Stimulated activated CD4-positive, alpha-beta T cell treated with anti-CD3 and anti-CD28 coated beads, Interleukin-12 subunit alpha, Interleukin-12 subunit beta, amount 100 ng/mL, for 24 hours (primary cell): ENCODE results near the gene XPNPEP1.
"Not testable (repeated sequence)": the region's sequence is repeated elsewhere in the genome, so short reads cannot be mapped to it uniquely, and the experiment has no call there.

Source experiments
- DNase-seq, 2 experiments: peaks; one replicate each; pipeline ENCODE4 v3.0.0-alpha.2; 2020; ENCODE audit warnings: low read depth in 2 of 2

Gene XPNPEP1

DNA sequence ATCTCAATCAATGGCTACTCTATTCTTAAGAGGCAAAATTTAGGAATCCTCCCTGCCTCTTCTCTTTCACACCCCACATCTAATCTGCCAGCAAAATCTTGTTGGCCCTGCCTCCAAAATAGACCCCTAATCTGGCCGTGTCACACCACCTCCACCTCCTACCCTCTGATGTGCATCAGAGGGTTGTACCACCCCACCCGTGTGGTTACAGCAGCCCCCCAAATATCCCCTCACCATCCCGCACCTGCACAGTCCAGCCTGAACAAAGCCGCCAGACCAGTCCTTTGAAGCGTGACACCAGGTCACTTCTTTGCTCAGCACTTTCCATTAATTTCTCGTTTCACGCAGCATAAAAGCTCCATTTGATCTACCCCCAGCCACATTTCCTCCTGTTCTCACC, 776 bp upstream of the XPNPEP1 start:
- no peak for DNase-seq

DNA sequence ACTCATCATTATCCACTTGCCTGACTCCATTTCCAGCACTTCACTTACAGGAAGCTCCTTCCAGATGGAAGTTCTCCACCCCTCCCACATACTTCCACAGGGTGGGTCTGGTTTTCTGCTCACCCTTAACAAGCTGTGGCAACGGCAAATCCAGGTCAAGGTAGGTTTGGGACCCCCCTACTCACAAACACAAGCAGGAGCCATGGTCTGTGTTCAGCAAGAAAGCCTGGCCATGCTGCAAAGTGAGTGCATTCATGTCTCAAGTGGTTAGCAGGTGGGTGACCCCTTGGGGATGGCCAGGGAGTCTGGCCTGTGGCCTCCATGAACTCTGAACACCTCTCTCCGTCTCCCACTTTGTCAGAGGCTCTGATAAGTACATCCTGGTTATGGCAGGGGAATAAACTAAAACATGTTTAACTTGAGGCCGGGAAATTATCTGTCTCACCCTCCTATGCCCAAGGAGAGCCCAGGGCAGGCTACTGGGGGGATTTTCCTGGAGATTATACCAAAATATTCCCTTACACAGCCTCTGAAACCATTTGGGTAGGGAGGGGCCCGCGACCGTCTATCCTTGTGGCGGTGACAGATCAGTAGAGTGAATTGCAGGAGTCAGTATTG, 844 bp downstream of the XPNPEP1 start:
- no peak for DNase-seq

DNA sequence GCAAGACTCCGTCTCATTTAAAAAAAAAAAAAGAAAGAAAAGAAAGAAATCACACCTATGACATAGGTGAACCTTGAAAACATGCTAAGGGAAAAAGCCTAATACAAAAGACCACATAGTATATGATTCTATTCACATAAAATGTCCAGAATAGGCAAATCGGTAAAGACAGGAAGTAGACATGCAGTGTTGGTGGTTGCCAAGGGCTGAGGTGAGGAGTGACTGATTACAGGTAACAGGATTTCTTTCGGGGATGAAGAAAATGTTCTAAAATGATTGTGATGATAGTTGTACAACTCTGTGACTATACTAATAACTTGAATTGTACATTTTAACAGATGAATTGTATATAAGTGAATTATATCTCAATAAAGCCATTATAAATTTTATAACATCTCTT, 3.3 kb downstream of the XPNPEP1 start:
- no peak for DNase-seq

DNA sequence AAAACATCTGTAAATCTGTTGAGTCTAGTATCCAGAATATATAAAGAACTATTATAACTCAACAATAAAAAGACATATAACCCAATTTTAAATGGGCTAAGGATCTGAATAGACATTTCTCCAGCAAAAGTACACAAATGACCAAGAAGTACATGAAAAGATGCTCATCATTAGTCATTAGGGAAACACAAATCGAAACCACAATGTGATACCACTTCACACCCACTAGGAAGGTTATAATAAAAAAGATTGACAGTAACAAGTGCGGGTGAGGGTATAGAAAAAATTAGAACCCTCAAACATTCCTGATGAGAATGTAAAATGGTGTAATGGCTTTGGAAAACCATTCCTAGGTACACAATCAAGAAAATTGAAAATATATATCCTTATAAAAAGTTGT, 4.1 kb downstream of the XPNPEP1 start:
- DNase-seq, result no peak

DNA sequence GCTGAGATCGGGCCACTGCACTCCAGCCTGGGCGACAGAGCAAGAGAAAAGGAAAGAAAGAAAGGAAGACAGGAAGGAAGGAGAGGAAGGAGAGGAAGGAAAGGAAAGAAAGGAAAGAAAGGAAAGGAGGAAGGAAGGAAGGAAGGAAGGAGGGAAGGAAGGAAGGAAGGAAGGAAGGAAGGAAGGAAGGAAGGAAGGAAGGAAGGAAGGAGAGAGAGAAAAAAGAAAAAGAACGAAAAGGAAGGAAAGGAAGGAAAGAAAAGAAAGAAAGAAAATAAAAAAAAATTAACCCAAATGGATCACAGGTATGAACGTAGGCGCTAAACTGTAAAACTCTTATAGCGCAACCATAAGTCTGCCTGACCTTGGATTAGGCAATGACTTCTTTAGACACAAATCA, 4.6 kb downstream of the XPNPEP1 start:
- not testable (repeated sequence) for DNase-seq

DNA sequence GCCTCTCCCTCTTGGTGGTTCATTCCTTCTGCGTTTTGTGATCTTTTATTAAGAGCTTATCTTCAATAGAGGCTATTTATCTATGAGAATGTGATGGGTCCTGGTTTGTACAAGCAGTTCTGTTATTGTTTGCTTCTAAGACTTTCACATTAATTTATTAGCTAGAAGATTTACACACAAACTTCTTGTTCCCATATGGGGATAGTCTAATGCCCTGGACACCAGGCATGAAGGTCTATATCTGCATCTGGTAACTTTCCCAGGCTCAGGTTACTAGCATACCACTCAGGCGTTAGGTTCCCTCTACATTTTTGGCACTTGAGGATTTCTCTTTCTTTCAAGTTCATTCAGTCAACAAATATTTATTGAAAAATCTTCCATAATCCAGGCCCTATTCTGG, 7.7 kb downstream of the XPNPEP1 start:
- DNase-seq, result no peak

DNA sequence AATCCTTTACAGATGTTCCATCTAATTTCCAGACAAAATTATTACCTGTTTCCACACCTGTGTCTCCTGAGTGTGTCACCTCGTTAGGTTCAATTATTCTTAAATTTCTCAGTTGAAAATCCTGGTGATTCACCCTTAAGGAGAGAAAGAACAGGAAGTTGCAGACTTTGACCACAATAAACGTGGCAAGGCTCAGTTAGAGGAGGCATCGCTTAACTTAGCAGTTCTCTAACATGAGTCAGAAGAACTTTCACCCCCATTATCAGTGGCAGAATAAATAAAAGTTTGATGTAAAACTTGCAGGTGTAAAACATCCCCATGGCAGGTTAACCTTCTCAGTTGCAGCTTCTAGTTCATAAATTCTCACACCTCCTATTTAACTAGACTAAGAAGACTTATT, 8.3 kb downstream of the XPNPEP1 start:
- DNase-seq, result no peak

DNA sequence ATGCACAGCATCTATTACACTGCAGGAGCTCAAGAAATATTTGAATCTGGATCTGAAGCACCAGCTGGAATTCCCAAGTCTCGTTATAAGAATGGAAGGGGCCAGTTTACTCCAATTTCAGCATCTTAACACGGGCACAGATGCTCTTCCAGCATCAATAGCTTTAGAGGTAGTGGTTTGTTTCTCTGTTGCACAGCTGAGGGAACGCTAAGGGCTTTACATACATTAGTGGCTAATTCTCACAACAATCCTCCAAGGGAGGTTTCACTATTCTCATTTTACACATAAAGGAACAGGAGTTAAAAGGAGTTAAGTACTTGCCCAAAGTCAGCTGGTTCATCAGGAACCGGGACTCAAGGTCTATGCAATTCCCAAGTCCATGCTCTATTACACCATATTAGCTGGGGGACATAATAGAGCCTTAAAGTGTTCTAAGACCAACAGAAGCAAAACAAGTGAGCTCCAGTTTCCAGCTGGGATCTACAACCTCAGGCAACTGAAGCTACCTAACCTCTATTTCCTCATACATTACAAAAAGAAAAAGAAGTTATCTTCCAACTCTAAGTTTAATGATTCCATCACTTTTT, 9.9 kb downstream of the XPNPEP1 start:
- DNase-seq, result no peak

DNA sequence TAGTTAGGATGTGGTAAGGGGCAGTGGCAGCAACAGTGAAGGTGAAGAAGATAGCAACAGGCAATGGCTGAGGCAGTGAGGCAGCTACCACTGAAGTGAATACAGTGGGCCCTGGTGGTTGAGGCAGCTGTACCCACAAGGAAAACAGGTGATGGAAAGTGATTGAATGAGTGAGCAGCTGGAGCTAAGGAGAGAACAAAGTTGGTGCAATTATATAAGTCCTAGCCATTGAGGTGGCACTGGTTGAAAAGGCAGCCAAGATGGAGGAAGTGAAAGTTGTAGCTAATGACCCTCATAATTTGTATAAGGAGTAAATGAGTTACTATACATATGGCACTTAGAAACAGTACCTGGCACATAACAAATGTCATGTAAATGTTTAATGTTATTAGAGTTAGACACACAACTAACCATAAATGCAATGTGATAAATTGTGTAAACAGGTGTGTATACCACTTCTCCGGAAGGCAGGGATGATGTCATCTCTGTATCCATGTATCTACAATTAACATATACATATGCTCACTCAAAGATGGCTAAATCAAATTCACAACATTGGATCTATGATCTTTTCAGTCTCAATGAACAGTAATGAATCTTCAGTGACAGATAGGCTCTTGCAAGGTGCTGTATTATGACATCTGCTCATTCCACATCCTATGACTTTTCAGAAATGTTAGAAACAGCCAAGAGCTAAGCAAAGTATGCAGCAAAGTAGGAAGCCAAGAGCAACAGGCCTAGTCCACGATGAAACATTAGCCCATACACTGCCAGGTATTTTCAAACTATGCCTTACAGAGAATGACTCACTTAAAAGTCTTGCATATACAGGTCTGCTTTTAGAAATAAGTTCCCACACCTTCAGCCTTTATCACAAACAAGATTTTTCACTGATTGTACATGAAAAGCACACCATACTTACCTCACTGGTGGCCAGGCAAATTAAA, 10.7 kb downstream of the XPNPEP1 start:
- no peak for DNase-seq

DNA sequence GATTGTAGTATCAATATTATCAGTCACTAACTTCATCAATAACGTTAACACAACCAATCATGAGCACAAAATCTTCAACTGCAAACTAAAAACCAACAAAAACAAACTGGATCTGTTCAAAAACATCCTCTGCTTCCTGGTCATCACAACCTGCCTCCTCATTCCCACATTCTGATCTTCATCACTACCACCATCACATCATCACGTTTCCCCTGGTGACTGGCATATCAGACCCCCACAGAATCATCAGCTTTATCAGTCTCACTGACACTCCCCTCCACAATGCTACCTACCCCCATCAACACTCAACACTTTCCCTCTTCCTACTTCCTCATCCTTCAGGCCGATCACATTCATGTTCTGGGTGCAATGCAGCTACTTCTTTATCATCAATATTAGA, 11.4 kb downstream of the XPNPEP1 start:
- no peak for DNase-seq

DNA sequence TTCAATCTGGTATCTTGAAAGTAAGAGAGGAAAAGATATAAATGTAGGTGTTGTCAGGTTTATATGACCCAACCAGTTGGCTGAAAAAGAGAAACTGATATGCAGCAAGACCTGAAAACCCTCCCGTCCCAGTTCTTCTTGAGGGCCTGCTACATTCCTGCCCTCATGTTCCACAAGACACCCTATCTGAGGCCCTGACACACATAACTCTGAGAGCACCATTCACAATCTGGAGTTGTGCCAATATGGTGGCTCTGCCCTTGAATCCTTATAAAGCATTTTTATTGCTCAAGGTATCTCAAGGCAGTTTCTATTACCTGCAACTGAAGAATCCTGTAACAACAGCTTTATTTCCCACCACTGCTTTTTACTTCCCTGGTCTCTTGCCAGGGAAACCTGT, 17.0 kb downstream of the XPNPEP1 start:
- DNase-seq, result no peak

DNA sequence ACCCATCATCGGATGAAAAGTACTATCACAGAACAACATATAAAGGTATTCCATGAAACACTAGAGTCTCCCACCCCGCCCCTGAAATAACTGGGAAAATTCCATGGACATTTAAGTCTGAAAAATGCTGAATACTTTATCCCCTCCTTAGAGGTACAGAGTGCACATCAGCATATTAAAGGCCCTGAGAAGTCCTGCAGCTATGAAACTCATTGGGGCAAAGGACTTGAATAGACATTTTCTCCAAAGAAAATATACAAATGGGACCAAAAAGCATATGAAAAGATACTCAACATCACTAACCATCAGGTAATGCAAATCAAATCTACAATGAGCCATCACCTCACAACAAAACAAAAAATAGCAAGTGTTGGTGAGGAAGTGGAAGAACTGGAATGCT, 18.9 kb downstream of the XPNPEP1 start:
- no peak for DNase-seq

DNA sequence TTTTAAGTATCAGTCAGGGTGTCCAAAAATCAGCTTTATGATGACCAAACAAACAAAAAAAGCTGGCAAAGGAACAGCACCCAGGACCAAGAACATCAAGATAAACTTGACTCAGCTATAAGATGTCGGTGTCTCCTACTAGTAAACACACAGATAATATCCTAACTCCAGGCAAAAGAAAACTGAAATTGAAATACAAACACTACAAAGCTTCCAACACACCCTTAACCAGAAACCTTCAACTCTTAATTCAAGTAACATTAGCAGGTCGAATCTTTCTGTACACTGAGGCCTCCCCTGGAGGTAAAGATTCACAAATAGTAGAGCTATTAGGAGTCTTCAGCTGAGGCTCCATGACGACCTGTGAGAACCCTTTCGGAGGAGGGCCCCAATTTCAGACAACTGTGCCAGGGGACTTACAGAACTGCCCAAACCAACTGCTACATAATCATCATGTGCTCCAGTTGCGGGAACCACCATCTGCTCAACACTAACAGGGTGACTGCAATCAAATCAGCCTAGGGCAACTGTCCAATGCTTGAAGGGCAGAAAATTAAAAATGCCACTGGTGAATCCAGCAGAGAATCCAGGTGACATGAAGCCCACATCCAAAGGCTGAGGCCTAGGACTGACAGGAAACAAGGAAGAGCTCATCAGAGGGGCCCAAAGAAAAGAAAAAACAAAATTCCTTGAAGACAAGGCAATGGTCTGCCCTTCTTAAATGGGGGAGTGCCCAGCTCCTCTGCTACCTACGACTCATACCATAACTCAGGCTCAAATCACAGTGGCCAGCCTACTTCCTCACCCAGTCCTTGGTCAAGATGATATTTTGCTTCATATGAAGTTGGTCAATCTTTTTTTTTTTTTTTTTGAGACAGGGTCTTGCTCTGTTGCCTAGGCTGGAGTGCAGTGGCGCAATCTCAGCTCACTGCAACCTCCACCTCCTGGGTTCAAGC, 20.0 kb downstream of the XPNPEP1 start:
- DNase-seq, result no peak

DNA sequence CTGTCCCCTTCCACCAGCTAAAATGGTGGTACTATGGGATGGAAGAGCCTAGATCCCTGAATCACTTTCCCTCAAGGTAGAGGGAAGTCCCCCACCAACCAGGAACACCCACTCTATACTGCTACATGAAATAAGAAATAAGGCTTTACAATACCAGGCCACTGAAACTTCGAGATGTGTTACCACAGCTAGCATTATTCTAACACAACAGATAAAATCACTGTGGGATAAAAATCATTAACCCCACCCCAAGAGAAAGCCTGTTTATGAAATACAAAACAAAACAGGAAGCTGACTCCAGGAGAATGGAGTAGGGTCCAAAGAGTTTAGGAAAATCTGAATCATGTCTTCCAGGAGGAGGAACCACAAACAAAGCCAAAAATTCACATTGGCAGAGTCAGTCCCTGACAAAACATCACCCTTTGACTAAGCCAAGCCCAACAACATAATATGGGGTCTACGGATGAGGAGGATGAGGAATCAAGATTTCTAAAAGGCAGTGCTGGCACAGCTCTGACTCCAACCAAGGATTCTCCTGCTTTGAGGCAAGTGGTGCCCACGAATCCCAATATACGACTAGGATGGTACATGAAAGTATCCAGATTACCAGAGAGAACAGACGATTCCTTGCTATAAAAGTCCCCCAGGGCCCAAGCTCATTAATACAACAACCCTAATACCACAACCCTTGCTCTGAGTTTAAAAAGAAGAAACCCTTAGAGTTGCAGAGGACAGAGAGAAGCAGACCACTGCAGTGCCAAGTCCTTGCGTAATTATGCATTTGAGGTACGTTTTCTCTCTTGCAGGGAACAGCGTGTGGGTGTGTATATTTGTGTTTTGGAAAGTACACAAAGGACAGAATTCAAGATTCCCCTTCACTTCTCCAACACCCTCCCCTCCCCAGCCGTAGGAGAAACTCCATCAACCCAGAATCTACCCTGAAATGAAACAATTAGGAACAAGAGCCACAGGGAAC, 23.7 kb downstream of the XPNPEP1 start:
- no peak for DNase-seq

DNA sequence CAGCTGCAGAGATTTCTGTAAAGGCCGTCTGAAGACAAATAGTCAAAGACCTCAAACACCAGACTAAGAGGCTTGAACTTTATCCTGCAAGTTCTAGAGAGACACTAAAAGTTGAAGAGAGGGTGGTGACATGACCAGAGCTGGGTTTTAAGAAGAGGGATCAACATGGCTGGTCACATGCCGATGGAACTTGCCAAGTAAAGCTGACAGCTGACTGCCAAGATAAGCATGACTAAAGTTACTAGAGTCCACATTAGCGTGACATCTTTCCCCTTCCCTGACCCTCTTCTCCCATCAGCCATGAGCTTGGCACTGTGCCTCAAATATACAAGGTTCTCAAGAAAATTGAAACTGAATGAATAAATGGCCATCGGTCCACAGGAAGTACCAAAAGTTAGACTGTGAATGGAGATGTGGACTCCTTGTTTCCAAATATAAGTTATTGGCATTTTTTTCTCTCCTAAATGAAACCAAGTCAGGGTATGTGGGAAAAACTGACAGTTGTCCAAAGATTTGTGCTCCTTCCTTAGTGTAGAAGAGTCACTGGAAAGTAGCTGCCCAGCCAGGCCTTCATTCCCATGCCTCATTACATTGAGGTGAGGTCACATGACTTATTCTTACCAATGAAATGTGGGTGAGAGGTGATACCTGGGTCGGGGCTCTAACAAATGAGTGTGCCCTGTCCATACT, 24.5 kb downstream of the XPNPEP1 start:
- DNase-seq, result no peak

DNA sequence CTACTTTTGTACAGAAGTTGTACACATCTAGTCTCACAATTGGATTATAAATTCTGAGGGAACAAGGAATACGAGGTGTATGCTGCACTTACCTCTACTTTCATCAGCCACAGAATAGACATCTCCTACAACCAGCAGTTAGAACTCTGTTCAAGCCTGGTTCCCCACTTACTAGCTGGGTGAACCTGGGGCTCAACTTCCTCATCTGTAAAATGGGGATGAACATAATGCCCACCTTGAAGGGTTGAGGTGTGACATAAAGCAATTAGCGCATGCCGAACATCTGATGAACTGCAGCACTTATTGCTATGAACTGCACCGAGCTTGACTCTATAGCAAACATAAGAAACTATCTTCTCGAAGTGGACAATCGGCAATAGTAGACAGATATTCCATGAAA, 25.3 kb downstream of the XPNPEP1 start:
- no peak for DNase-seq

DNA sequence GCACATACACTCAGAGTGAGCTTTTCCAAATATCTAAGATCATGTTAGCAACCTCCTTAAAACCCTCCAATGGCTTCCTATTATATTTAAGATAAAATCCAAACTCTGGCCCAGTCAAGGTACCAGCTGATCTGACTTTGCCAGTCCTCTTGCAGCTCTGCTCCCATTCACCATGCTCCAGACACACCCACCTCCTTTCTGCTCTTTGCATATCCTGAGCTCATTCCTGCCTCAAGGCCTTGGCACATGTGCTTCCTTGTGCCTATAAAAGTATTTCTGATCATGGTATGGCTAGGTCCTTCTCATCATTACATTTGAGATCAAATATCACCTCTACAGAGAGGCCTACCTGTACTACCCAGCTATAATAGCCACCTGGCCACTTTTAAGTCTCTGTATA, 27.5 kb downstream of the XPNPEP1 start:
- no peak for DNase-seq

DNA sequence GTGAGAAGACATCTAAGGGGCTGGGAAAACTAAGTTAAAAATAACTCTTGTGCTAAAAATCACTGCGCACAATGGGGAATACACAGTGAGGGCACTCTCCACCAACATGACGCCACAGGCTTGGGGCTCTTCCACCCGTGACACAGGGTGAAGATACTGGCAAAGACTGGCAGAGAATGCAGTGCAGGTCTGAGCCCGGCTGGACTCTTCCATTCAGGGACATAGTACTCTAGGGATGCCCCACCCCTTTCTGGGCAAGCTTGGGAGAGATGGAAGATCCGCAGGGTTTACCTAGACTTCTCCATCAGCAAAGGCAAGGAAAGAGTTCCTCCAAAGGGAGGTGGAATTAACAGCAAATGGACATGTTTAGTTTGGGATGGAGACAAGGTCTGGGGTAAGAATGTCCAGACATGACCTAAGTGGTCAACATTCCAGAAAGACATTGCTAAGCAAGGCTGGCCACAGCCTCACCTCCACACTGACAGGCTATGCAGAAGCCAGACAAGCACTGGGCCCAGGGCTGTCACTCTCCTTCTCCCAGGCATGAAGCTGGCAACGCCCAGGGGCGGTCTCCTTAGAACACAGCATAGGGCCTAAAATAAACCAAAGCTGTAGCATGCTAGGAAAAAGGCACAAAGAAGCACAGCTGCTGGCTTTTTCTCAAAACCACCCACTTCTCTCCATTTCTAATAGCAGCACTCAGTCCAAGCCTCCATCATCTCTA, 28.1 kb downstream of the XPNPEP1 start:
- no peak for DNase-seq

DNA sequence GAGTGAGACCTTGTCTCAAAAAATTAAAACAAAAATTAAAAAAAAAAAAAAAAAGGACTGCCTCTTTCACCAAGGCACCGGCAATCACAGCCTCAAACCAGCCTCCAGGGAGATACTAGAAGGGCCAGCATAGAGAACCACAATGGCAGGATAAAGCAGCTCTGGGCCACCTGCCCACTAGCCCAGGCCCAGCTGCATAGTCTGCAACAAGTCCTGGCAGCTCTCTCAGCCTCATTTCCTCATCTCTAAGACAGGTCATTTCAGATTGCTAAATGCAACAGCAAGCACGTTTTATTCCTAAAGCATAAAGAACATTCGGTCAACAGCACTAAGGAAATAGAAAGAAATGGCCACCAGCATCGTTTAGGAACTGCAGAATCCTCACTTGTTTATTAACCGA, 28.8 kb downstream of the XPNPEP1 start:
- DNase-seq, result no peak
